Measurements from ENCODE around the gene SCYL2.
"Not testable (repeated sequence)": the region's sequence is repeated elsewhere in the genome, so short reads cannot be mapped to it uniquely, and the experiment has no call there.

Gene SCYL2

GRCh38 chr12:100324498-100324897 lies 57.5 kb downstream of the SCYL2 start:
- in situ Hi-C loops (cut with HindIII; ENCODE audit: low sequenced_read_pairs): no loop called here

- in situ Hi-C loops (cut with HindIII; ENCODE audit: low sequenced_read_pairs): no loop called here
Observed at GRCh38 chr12:100326208-100326607, 59.2 kb downstream of the SCYL2 start.

GRCh38 chr12:100329800-100330199 lies 62.8 kb downstream of the SCYL2 start:
- in situ Hi-C loops (cut with HindIII; ENCODE audit: low sequenced_read_pairs): no loop called here

DNA sequence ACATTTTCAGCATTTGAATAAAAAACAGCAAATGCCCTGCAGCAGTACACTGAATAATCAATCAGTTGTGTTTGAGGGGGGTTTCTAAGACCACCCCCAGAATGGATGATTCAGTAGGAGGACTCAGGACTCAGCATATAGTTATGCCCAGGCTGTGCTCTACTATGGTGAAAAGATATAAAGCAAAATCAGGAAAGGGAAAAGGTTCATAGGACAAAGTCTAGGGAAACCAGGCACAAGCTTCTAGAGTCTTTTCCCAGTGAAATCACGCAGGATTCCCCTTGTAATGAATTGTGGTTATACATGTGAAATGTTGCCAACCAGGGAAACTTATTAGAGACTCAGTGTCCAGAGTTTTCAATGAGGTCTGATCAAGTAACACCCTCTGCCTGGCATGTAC lies 64.9 kb downstream of the SCYL2 start:
- in situ Hi-C loops (cut with HindIII; ENCODE audit: low sequenced_read_pairs): no loop called here

DNA sequence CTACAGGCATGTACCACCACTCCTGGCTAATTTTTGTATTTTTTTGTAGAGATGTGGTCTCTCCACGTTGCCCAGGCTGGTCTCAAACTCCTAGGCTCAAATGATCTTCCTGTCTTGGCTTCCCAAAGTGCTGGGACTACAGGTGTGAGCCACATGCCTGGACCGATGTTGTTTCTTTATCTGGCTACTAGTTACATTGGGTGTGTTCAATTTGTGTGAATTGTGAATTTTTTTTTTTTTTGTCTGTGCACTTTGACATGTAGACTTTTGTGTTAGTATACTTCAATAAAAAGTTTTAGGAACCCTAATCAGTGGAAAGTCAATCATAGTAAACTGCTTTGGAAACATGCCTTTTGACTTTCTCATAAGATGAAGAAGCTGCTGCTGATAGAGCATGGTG lies 65.9 kb downstream of the SCYL2 start:
- in situ Hi-C loops (cut with HindIII; ENCODE audit: low sequenced_read_pairs): no loop called here

GRCh38 chr12:100337299-100337698 lies 70.3 kb downstream of the SCYL2 start:
- in situ Hi-C loops (cut with HindIII; ENCODE audit: low sequenced_read_pairs): no loop called here

DNA sequence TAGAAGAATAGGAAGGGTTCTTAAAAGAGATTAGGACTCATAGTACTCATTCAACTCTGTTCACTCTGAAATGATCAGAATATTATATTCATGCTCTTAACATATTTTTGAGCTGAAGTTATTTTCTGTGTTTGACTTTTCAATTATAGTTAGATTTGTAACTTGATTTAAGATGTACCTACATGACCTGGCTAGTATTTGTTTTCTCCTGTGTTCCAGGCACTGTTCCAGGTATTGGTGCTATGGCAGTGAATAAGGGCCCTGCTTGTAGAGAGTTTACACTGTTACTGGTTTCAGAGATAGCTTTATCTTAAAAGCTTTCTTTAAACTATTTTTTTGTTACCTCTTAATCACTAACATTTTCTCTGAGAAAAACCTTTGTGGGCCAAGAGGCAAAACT lies 70.8 kb downstream of the SCYL2 start:
- in situ Hi-C loops (cut with HindIII; ENCODE audit: low sequenced_read_pairs): no loop called here

DNA sequence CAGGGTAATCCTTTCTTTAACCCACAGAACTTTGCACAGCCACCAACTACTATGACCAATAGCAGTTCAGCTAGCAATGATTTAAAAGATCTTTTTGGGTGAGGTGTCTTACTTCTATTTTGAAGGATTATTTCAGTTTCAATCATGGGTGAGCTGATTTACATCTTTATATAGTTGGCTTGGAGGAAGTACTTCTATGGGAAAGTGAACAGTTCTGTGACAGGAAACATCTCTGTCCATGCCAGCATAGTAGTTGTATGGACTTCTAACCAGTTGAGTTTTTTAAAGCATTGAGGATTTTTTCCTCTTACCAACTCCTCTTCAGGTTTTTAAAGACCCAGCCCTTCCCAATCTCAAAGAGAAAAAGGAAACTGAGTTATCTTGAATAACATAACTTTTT lies 72.1 kb downstream of the SCYL2 start:
- in situ Hi-C loops (cut with HindIII; ENCODE audit: low sequenced_read_pairs): no loop called here

DNA sequence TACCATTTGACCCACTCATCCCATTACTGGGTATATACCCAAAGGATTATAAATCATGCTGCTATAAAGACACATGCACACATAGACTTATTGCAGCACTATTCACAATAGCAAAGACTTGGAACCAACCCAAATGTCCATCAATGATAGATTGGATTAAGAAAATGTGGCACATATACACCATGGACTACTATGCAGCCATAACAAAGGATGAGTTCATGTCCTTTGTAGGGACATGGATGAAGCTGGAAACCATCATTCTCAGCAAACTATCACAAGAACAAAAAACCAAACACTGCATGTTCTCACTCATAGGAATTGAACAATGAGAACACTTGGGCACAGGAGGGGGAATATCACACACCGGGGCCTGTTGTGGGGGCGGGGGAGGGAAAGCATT lies 75.9 kb downstream of the SCYL2 start:
- in situ Hi-C loops (cut with HindIII; ENCODE audit: low sequenced_read_pairs): not testable (repeated sequence)

DNA sequence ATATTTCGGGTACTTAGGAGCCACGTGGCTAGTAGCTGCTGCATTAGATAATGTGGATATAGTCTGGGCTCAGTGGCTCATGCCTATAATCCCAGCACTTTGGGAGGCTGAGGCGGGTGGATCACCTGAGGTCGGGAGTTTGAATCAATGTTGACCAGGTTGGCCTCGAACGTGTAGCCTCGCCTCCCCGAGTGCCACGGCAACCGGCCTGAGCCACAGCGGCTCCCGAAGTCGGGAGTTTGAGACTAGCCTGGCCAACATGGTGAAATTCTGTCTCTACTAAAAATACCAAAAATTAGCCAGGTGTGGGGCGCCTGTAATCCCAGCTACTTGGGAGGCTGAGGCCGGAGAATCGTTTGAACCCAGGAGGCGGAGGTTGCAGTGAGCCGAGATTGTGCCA lies 77.4 kb downstream of the SCYL2 start:
- in situ Hi-C loops (cut with HindIII; ENCODE audit: low sequenced_read_pairs): not testable (repeated sequence)

GRCh38 chr12:100345020-100345767 lies 78.2 kb downstream of the SCYL2 start:
- in situ Hi-C loops (cut with HindIII; ENCODE audit: low sequenced_read_pairs): no loop called here

- in situ Hi-C loops (cut with HindIII; ENCODE audit: low sequenced_read_pairs): no loop called here
Observed at GRCh38 chr12:100346660-100347059, 79.7 kb downstream of the SCYL2 start.

- in situ Hi-C loops (cut with HindIII; ENCODE audit: low sequenced_read_pairs): no loop called here
Observed at GRCh38 chr12:100348657-100349454, 81.9 kb downstream of the SCYL2 start.

DNA sequence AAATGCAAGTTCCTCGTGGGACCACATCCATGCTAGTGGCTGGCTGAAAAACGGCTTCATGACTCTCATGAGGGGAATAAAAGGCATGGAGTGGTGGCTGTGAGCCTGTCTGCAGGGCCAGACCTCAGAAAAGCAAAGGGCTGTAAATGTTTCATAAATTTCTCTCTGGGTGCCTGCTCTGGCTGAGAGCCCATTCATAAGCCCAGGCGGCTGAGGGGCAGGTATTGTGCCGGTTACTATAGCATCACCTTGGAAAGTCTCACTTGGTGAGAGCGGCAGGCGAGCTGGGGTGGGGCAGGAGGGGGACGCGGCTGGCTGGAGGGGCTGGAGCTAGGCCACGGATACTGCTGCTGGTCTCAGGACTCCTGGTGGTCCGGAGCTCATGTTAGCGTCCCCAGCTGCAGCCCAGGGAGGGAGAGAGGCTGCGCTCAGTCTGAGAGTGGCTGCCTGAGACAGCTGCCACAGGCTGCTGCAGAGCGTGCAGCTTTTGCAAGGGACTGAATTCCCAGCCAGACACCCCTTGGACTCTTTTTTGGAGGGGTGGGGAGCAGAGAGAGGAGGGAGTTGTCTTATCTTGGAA lies 89.8 kb downstream of the SCYL2 start, which contains the start of gene SLC17A8:
SLC17A8 (plus strand) TSS at position 431 of the 580 bp plus-strand sequence. CDS start 318 bp downstream, outside the sequence.
- in situ Hi-C loops (cut with HindIII; ENCODE audit: low sequenced_read_pairs): no loop called here

GRCh38 chr12:100359248-100359647 lies 92.3 kb downstream of the SCYL2 start:
- in situ Hi-C loops (cut with HindIII; ENCODE audit: low sequenced_read_pairs): no loop called here

GRCh38 chr12:100359822-100360221 lies 92.8 kb downstream of the SCYL2 start:
- in situ Hi-C loops (cut with HindIII; ENCODE audit: low sequenced_read_pairs): no loop called here

DNA sequence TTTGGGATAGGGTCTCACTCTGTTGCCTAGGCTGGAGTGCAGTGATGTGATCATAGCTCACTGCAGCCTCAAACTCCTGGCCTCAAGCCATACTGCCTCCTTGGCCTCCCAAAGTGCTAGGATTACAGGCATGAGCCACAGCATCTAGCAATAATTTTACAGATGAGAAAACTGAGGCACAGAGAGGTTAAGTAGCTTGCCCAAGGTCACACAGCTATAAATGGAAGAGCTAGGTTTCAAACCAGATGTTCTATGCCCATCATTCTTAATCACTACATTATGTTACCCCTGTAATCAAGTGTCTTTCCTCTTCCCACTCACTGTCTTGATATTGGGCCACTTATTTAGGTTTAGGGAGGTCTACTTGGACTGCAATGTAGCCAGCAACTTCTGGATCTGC lies 93.5 kb downstream of the SCYL2 start:
- in situ Hi-C loops (cut with HindIII; ENCODE audit: low sequenced_read_pairs): no loop called here

DNA sequence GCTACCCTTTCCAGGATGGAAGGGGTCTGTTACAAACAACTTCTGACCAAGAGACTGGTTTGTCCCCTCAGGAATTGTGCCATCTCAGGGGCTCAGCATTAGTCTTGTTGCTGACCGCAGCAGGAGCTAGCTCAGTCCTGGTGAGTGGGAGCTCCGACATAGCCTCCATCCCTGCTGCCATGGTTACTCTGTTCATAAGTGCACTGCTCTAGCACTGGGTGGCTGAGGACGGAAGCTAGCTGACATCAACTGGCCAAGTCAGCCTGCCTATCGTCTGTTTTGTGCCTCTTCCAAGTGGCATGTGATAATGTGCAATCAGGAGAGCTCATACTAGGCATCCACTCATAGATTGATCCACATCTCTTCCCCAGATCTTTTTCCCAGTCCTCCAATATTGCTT lies 97.3 kb downstream of the SCYL2 start:
- in situ Hi-C loops (cut with HindIII; ENCODE audit: low sequenced_read_pairs): no loop called here

DNA sequence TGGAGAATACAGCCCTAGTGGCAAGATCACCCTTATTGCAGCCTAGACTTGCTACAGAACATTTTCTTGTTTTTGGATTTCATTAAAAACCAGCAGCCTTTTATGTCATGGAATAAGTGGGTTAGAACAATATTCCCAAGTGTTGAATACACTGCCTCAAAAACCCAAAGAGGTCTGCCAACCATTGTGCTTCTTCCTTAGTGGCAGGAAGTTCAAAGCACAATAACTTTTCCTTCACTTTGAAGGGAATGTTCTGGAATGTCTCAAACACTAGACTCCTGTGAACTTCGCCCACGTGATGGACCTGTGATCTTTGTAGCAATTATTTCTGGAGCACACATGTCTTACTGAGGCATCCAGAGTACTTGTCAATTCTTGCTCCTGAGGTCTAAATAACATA lies 98.4 kb downstream of the SCYL2 start:
- in situ Hi-C loops (cut with HindIII; ENCODE audit: low sequenced_read_pairs): no loop called here

DNA sequence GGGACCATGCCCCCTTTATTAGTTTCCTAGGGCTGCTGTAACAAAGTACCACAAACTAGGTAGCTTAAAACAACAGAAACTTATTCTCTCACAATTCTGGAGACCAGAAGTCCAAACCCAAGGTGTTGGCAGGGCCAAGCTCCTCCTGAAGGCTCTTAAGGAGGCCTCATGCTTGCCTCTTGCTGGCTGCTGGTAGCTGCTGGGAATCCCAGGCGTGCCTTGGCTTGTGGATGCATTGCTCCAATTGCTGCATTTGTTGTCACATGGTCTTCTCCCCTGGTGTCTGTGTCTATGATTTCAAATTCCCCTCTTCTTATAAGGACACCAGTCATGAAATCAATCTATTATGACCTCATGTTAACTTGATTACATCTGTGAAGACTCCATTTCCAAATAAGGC lies 101.1 kb downstream of the SCYL2 start:
- in situ Hi-C loops (cut with HindIII; ENCODE audit: low sequenced_read_pairs): no loop called here

DNA sequence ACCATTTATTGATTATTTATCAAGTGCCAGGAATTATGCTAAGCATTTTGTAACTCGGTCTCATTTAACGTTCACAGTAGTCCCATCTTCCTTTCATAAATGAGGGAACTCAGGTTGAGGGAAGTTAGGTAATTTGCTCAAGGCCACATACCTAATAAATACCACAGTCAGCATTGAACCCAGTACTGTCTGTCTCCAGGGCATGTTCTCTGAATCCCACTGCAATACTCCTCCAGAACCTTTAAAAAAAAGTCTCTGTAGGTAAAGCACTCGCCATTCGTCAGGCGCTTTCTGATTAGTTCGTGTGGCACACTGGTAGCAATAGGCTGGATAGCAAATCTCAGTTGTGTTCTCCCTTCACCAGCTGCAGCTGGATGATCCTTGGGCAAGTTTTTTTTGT lies 104.2 kb downstream of the SCYL2 start:
- in situ Hi-C loops (cut with HindIII; ENCODE audit: low sequenced_read_pairs): no loop called here
